ENCODE results near the gene TMED1. TPM values are rescaled to one million over a fixed set of nuclear protein-coding genes. Genes with fewer than 3 reads are reported as not detected.

Gene TMED1
- total and polyA plus RNA-seq, 9 donors = 33.8 to 48.8 (median 42.2) TPM

- Histone ChIP-seq H3K36me3 (ENCODE audit: control insufficient read depth, insufficient read depth, low read length) (peaks cover 79% of the 10 kb centered on the region), H3K4me3 (ENCODE audit: low read length) (no peak overlapping the region), H3K27me3 (ENCODE audit: control insufficient read depth, insufficient read depth, low read length) (no peaks in the 10 kb centered on the region), H3K27ac (ENCODE audit: low read length) (no peak overlapping the region), H3K4me1 (ENCODE audit: control insufficient read depth, insufficient read depth, low read length) (peaks cover 29% of the 10 kb centered on the region), H3K9me3 (replicated peaks; ENCODE audit: control insufficient read depth, low read depth, low read length) (no peaks in the 10 kb centered on the region)
- DNase-seq = no peak
- WGBS (ENCODE audit: insufficient coverage) = 91% methylated on average over 18 of the region's 19 CpGs
Measured at GRCh38 chr19:10812196-10812595, 23.8 kb downstream of the TMED1 start.

DNA sequence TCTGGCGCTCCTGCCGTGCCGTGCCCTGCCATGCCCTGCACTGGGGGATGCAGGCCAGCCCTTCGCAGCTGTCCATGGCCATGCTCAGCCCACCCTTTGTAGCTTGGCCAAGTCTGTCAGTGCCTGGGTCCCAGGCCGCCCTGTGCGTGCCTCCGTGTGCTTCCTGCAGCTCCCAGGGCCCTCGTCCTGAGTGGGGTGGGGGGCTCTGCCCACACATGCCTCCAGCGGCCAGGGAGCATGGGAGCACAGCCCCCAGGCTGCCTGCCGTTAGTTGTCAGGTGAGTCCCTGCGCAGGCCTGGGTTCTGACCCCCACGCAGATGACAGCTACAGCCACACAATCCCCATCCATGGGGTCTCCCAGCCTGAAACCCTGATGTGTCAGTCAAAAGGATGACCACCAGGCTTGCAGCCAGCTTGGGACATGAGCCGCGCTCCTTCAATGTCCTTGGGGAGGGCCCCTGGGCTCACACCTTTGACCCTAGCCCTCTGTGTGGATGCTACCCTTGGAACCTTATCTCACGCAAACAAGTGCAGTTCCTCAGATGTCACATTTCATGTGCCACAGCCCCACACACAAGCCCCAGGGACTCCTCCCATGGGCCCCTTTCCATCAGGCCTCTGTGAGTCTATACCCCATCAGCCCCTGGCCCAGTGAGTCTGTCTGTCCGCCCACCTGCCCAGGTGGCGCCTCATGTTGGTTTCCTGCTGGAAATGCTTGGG is 24.5 kb downstream of the TMED1 start:
- Histone ChIP-seq H3K9me3 (replicated peaks; ENCODE audit: control insufficient read depth, low read depth, low read length) (no peaks in the 10 kb centered on the region), H3K4me1 (ENCODE audit: control insufficient read depth, insufficient read depth, low read length) (peaks cover 26% of the 10 kb centered on the region), H3K27me3 (ENCODE audit: control insufficient read depth, insufficient read depth, low read length) (no peaks in the 10 kb centered on the region), H3K36me3 (ENCODE audit: control insufficient read depth, insufficient read depth, low read length) (peaks cover 80% of the 10 kb centered on the region), H3K27ac (ENCODE audit: low read length) (no peak overlapping the region), H3K4me3 (ENCODE audit: low read length) (no peak overlapping the region)
- DNase-seq = peak; percentile 11
- WGBS (ENCODE audit: insufficient coverage) = 55% methylated on average over 14 of the region's 17 CpGs

GRCh38 chr19:10809651-10810285 is 26.2 kb downstream of the TMED1 start:
- Histone ChIP-seq H3K27me3 (ENCODE audit: control insufficient read depth, insufficient read depth, low read length) (no peaks in the 10 kb centered on the region), H3K4me1 (ENCODE audit: control insufficient read depth, insufficient read depth, low read length) (peaks cover 21% of the 10 kb centered on the region), H3K4me3 (ENCODE audit: low read length) (no peak overlapping the region), H3K9me3 (replicated peaks; ENCODE audit: control insufficient read depth, low read depth, low read length) (no peaks in the 10 kb centered on the region), H3K36me3 (ENCODE audit: control insufficient read depth, insufficient read depth, low read length) (peaks cover 80% of the 10 kb centered on the region), H3K27ac (ENCODE audit: low read length) (no peak overlapping the region)
- peak; percentile 30 for DNase-seq
- WGBS (ENCODE audit: insufficient coverage) = 72% methylated on average over 11 of the region's 15 CpGs

DNA sequence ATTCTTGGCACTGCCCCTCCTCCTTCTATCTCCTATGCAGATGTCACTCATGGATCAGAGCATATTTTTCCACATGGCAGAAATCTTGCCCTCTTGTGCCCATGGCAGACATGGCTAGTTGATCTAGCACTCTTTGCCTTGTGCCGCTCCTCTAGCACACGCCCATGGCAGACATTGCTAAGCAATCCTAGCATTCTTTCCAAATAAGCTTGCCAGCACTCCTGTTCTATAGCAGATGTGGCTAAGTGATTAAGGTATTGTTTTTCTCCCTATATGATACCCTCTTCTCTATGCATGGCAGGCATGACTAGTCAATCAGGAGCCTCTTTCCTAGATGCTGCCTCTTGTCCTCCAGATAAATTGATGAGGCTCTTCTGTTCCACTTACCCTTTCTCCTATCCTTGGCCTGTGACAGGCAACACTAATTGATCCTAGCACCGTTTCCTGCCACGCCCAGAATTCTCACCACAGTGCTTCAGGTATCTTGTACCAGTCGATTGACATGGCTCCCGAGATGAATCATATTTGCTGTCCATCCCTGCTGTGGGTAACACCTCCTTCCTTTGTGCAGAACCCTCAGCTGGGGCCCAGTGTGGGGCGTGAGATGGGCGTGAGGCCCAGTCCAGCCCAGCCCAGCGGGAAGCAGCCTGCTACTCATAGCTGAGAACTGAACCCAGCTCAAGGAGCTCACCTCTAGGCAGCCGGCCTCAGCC is 26.9 kb downstream of the TMED1 start:
- peak; percentile 24 for DNase-seq
- Histone ChIP-seq H3K27me3 (ENCODE audit: control insufficient read depth, insufficient read depth, low read length) (no peaks in the 10 kb centered on the region), H3K27ac (ENCODE audit: low read length) (no peak overlapping the region), H3K9me3 (replicated peaks; ENCODE audit: control insufficient read depth, low read depth, low read length) (no peaks in the 10 kb centered on the region), H3K4me3 (ENCODE audit: low read length) (no peak overlapping the region), H3K4me1 (ENCODE audit: control insufficient read depth, insufficient read depth, low read length) (peaks cover 21% of the 10 kb centered on the region), H3K36me3 (ENCODE audit: control insufficient read depth, insufficient read depth, low read length) (peaks cover 85% of the 10 kb centered on the region)
- WGBS (ENCODE audit: insufficient coverage) = 66% methylated on average over 8 of the region's 10 CpGs

- Histone ChIP-seq H3K9me3 (replicated peaks; ENCODE audit: control insufficient read depth, low read depth, low read length) (no peaks in the 10 kb centered on the region), H3K4me1 (ENCODE audit: control insufficient read depth, insufficient read depth, low read length) (peaks cover 11% of the 10 kb centered on the region), H3K4me3 (ENCODE audit: low read length) (no peak overlapping the region), H3K36me3 (ENCODE audit: control insufficient read depth, insufficient read depth, low read length) (peaks cover 81% of the 10 kb centered on the region), H3K27ac (ENCODE audit: low read length) (no peak overlapping the region), H3K27me3 (ENCODE audit: control insufficient read depth, insufficient read depth, low read length) (no peaks in the 10 kb centered on the region)
- WGBS (ENCODE audit: insufficient coverage) = 93% methylated on average over 6 of the region's 11 CpGs
- DNase-seq = no peak
Measured at GRCh38 chr19:10805758-10806247, 30.2 kb downstream of the TMED1 start.

DNA sequence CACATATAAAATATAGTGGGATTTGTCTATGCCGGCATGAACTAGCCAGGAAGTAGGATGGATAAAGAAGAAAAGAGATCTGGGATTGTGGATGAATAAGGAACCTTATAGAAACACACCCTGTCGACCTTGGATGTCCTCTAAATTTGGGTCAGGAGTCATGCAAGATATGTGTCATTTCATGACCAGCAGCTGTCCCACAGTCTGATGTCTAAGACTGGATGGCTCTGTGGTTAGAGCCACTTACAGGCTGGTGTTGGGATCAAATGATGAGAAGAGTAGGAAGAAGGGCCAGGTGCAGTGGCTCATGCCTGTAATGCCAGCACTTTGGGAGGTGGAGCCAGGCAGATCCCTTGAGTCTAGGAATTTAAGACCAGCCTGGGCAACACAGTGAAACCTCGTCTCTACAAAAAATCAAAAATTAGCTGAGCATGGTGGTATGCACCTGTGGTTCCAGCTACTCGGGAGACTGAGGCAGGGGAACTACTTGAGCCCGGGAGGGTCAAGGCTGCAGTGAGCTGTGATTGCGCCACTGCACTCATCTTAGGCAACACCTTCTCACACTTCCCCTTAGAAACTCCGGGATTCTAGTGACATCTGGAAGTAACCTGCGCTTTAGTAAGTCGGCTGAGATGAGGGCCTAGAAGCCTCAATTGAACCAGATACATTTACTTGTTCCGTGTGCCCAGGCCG is 30.8 kb downstream of the TMED1 start:
- WGBS (ENCODE audit: insufficient coverage) = 90% methylated on average over 11 of the region's 11 CpGs
- Histone ChIP-seq H3K9me3 (replicated peaks; ENCODE audit: control insufficient read depth, low read depth, low read length) (no peaks in the 10 kb centered on the region), H3K27me3 (ENCODE audit: control insufficient read depth, insufficient read depth, low read length) (no peaks in the 10 kb centered on the region)

GRCh38 chr19:10803252-10803651 is 32.8 kb downstream of the TMED1 start:
- no peak overlapping the region for H3K4me3 ChIP-seq (ENCODE audit: low read length)
- 91% methylated on average over 9 of the region's 9 CpGs for WGBS (ENCODE audit: insufficient coverage)
- H3K4me1 ChIP-seq (ENCODE audit: control insufficient read depth, insufficient read depth, low read length) = no peaks in the 10 kb centered on the region

More for the DNA sequence above, 30.8 kb downstream of the TMED1 start:
- Histone ChIP-seq H3K36me3 (ENCODE audit: control insufficient read depth, insufficient read depth, low read length) (peaks cover 80% of the 10 kb centered on the region), H3K4me1 (ENCODE audit: control insufficient read depth, insufficient read depth, low read length) (peaks cover 5% of the 10 kb centered on the region), H3K27ac (ENCODE audit: low read length) (no peak overlapping the region), H3K4me3 (ENCODE audit: low read length) (no peak overlapping the region)
- DNase-seq = no peak

GRCh38 chr19:10802479-10802878 is 33.5 kb downstream of the TMED1 start:
- Histone ChIP-seq H3K27me3 (ENCODE audit: control insufficient read depth, insufficient read depth, low read length) (no peaks in the 10 kb centered on the region), H3K4me1 (ENCODE audit: control insufficient read depth, insufficient read depth, low read length) (no peaks in the 10 kb centered on the region), H3K27ac (ENCODE audit: low read length) (no peak overlapping the region), H3K36me3 (ENCODE audit: control insufficient read depth, insufficient read depth, low read length) (peaks cover 76% of the 10 kb centered on the region), H3K4me3 (ENCODE audit: low read length) (no peak overlapping the region), H3K9me3 (replicated peaks; ENCODE audit: control insufficient read depth, low read depth, low read length) (no peaks in the 10 kb centered on the region)
- 91% methylated on average over 5 of the region's 5 CpGs for WGBS (ENCODE audit: insufficient coverage)
- DNase-seq = no peak

More at GRCh38 chr19:10803252-10803651, 32.8 kb downstream of the TMED1 start:
- Histone ChIP-seq H3K36me3 (ENCODE audit: control insufficient read depth, insufficient read depth, low read length) (peaks cover 77% of the 10 kb centered on the region), H3K27me3 (ENCODE audit: control insufficient read depth, insufficient read depth, low read length) (no peaks in the 10 kb centered on the region), H3K9me3 (replicated peaks; ENCODE audit: control insufficient read depth, low read depth, low read length) (no peaks in the 10 kb centered on the region), H3K27ac (ENCODE audit: low read length) (no peak overlapping the region)
- no peak for DNase-seq

DNA sequence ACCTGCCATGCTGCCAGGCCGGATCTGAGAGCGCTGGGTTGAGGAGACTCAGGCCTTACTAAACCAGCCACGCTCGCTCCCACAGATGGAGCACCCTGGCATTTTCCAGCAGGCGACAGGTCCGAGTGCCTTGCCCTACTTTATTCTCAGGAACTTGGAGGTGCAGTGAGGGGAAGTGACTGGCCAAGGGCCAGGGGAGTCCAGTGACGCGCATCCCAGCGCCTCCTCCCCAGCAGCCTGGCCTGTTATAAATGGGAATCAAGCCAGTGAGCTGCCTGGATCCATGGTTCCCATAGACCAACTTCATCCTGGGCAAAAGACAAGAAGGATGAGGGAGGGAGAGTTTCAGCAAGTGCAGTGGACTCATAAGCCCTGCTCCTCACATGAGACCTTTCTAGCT is 35.5 kb downstream of the TMED1 start:
- Histone ChIP-seq H3K4me1 (ENCODE audit: control insufficient read depth, insufficient read depth, low read length) (no peaks in the 10 kb centered on the region), H3K4me3 (ENCODE audit: low read length) (no peak overlapping the region), H3K27ac (ENCODE audit: low read length) (no peak overlapping the region), H3K36me3 (ENCODE audit: control insufficient read depth, insufficient read depth, low read length) (peaks cover 82% of the 10 kb centered on the region), H3K9me3 (replicated peaks; ENCODE audit: control insufficient read depth, low read depth, low read length) (no peaks in the 10 kb centered on the region), H3K27me3 (ENCODE audit: control insufficient read depth, insufficient read depth, low read length) (no peaks in the 10 kb centered on the region)
- 64% methylated on average over 7 of the region's 9 CpGs for WGBS (ENCODE audit: insufficient coverage)
- no peak for DNase-seq

Measured in muscle of leg (tissue), 11 donors.